ENCODE measurements around the gene UCHL3.

- no peak for TF ChIP-seq CTCF (conservative IDR thresholded peaks at IDR 0.05; ENCODE audit: low read depth, low read length)
- TF ChIP-seq EZH2 (IDR thresholded peaks at IDR 0.05; ENCODE audit: low read length, unreplicated experiment), result no peak
These were observed 29.9 kb downstream of the UCHL3 start for GRCh38 chr13:75579529-75579928.

Measured in PC-3 (cell line).